Ishikawa (cell line): ENCODE data around the gene VBP1.

Source experiments
- CEBPB ChIP-seq: IDR thresholded peaks from 2 replicates; pipeline ENCODE4 v1.6.1; 2012
- CREB1 ChIP-seq: IDR thresholded peaks from 2 replicates; pipeline ENCODE4 v1.6.1; 2012; ENCODE audit warnings: low read depth
- EGR1 ChIP-seq: IDR thresholded peaks from 2 replicates; pipeline ENCODE4 v1.6.1; 2012
- EP300 ChIP-seq: IDR thresholded peaks from 2 replicates; pipeline ENCODE4 v1.6.1; 2012; ENCODE audit warnings: borderline replicate concordance
- FOXM1 ChIP-seq: IDR thresholded peaks from 2 replicates; pipeline ENCODE4 v1.6.1; 2012; ENCODE audit warnings: low read depth, borderline replicate concordance
- NFIC ChIP-seq: IDR thresholded peaks from 2 replicates; pipeline ENCODE4 v1.6.1; 2012
- RAD21 ChIP-seq: IDR thresholded peaks from 2 replicates; pipeline ENCODE4 v1.6.1; 2012; ENCODE audit warnings: low read depth
- TAF1 ChIP-seq: IDR thresholded peaks from 2 replicates; pipeline ENCODE4 v1.6.1; 2012; ENCODE audit warnings: low read depth, mild to moderate bottlenecking
- TCF12 ChIP-seq: IDR thresholded peaks from 2 replicates; pipeline ENCODE4 v1.6.1; 2012; ENCODE audit warnings: low read depth
- TEAD4 ChIP-seq: IDR thresholded peaks from 2 replicates; pipeline ENCODE4 v1.6.1; 2012
- USF1 ChIP-seq: IDR thresholded peaks from 2 replicates; pipeline ENCODE4 v1.6.1; 2012
- YY1 ChIP-seq: IDR thresholded peaks from 2 replicates; pipeline ENCODE4 v1.6.1; 2012; ENCODE audit warnings: low read depth
- ZBTB7A ChIP-seq: IDR thresholded peaks from 2 replicates; pipeline ENCODE4 v1.6.1; 2012; ENCODE audit warnings: low read depth
- TF ChIP-seq, protein P1 (sequence below): IDR thresholded peaks from 2 replicates; pipeline ENCODE4 v1.6.1; 2012
- TF ChIP-seq, protein P2 (sequence below): IDR thresholded peaks from 2 replicates; pipeline ENCODE4 v1.6.1; 2012; ENCODE audit warnings: low read depth, mild to moderate bottlenecking

VBP1 gene

GRCh38 chrX:155225774-155226173, 9.5 kb downstream of the VBP1 start:
- TF ChIP-seq, protein P1, sequence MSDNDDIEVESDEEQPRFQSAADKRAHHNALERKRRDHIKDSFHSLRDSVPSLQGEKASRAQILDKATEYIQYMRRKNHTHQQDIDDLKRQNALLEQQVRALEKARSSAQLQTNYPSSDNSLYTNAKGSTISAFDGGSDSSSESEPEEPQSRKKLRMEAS = no peak

- TF ChIP-seq USF1 (no peak), FOXM1 (no peak), TEAD4 (no peak), YY1 (no peak), CREB1 (no peak), CEBPB (no peak)
- TF ChIP-seq, protein P1 = no peak
Measured at GRCh38 chrX:155231163-155231562, 14.9 kb downstream of the VBP1 start.

GRCh38 chrX:155235891-155236290, 19.6 kb downstream of the VBP1 start:
- TF ChIP-seq FOXM1 (no peak), NFIC (no peak), EP300 (no peak), YY1 (no peak), TCF12 (no peak), EGR1 (no peak), USF1 (no peak), ZBTB7A (no peak)
- TF ChIP-seq, protein P1 = no peak
- TF ChIP-seq, protein P2, sequence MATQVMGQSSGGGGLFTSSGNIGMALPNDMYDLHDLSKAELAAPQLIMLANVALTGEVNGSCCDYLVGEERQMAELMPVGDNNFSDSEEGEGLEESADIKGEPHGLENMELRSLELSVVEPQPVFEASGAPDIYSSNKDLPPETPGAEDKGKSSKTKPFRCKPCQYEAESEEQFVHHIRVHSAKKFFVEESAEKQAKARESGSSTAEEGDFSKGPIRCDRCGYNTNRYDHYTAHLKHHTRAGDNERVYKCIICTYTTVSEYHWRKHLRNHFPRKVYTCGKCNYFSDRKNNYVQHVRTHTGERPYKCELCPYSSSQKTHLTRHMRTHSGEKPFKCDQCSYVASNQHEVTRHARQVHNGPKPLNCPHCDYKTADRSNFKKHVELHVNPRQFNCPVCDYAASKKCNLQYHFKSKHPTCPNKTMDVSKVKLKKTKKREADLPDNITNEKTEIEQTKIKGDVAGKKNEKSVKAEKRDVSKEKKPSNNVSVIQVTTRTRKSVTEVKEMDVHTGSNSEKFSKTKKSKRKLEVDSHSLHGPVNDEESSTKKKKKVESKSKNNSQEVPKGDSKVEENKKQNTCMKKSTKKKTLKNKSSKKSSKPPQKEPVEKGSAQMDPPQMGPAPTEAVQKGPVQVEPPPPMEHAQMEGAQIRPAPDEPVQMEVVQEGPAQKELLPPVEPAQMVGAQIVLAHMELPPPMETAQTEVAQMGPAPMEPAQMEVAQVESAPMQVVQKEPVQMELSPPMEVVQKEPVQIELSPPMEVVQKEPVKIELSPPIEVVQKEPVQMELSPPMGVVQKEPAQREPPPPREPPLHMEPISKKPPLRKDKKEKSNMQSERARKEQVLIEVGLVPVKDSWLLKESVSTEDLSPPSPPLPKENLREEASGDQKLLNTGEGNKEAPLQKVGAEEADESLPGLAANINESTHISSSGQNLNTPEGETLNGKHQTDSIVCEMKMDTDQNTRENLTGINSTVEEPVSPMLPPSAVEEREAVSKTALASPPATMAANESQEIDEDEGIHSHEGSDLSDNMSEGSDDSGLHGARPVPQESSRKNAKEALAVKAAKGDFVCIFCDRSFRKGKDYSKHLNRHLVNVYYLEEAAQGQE = no peak

DNA sequence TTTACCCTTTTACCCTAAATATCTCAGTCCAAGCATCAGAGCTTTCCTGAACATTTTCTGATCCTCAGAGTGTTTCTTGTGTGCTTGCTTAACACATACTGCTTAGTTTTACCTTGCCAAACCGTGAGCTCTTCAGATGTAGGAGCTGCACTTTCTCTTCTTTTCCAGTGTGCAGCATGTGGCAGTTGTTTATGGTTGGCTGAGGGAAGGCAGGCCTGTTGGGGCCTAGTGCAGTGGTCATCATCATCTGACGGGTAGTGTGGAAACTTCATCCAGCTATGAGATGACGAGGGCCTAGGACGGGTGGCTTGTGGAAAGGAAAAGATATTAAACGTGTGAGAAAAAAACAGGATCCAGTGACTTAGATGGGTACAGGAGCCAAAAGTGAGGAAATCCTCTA, 21.5 kb downstream of the VBP1 start:
- TF ChIP-seq NFIC (no peak), CREB1 (no peak), EGR1 (no peak), CEBPB (no peak)
- TF ChIP-seq, protein P1 = no peak

- no peak for TF ChIP-seq ZBTB7A
- TF ChIP-seq, protein P1 = no peak
- TF ChIP-seq, protein P2 = no peak
- no peak for TF ChIP-seq YY1
- TF ChIP-seq EP300 = no peak
- no peak for TF ChIP-seq USF1
- no peak for TF ChIP-seq TAF1
- TF ChIP-seq CEBPB = no peak
- TF ChIP-seq TCF12 = no peak
- TF ChIP-seq RAD21 = no peak
- no peak for TF ChIP-seq FOXM1
- TF ChIP-seq TEAD4 = no peak
- TF ChIP-seq CREB1 = no peak
- no peak for TF ChIP-seq EGR1
- TF ChIP-seq NFIC = no peak
Measured at GRCh38 chrX:155242300-155242699, 26.0 kb downstream of the VBP1 start.

DNA sequence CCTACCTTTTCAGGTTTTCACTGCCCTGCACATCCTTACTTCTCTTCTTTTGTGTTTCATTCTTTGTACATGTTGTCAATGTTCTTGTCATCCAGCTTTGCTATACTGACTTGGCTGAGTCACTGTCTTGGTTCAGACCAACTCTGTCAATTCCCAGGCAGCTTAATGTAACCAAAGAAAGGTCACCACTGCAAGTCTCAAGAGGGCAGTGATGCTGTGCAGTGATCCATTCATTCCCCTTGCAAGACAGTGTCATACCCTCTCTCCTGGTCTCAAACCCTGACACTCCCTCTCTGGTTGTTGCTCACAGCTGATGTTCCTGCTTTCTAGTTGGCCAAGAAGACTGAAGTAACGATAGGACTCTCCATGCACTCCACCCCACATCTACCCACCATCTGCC, 30.5 kb downstream of the VBP1 start:
- TF ChIP-seq, protein P1 = no peak
- TF ChIP-seq TEAD4 = no peak
- no peak for TF ChIP-seq ZBTB7A
- no peak for TF ChIP-seq CEBPB
